Large intestine (tissue), 3 donors: ENCODE measurements around the gene FBXW4. TPM values are rescaled to one million over a fixed set of nuclear protein-coding genes. Genes with fewer than 3 reads are reported as not detected.

ENCODE experiments used
- DNase-seq, 2 donors: peaks; one replicate each; pipeline versions ENCODE4 v3.0.0 to v3.0.0-alpha.2; 2013
- H3K27ac ChIP-seq: one replicate; pipeline ENCODE4 v1.5.1; 2013; ENCODE audit warnings: low read length
- H3K27me3 ChIP-seq: 2 replicates; pipeline ENCODE4 v1.6.1; 2013; ENCODE audit warnings: low read length; ENCODE audit not compliant: control insufficient read depth, insufficient read depth
- H3K36me3 ChIP-seq: 2 replicates; pipeline ENCODE4 v1.6.1; 2013; ENCODE audit warnings: low read length; ENCODE audit not compliant: control insufficient read depth, insufficient read depth
- H3K4me1 ChIP-seq: one replicate; pipeline ENCODE4 v1.6.1; 2013; ENCODE audit warnings: low read length; ENCODE audit not compliant: control insufficient read depth, insufficient read depth
- H3K4me3 ChIP-seq: one replicate; pipeline ENCODE4 v1.5.1; 2013; ENCODE audit warnings: low read length
- H3K9me3 ChIP-seq: one replicate; pipeline ENCODE4 v1.6.1; 2013; ENCODE audit warnings: mild to moderate bottlenecking, low read depth, low read length, moderate library complexity; ENCODE audit not compliant: control insufficient read depth
- WGBS: methylation state at CpG from one replicate; pipeline ENCODE4 v1.1.5; 2013; ENCODE audit warnings: low lambda C conversion rate; ENCODE audit not compliant: insufficient coverage; 5-methylcytosine and 5-hydroxymethylcytosine counted together
- polyA plus RNA-seq: library from polyadenylated mRNA; unstranded; fragments of 120-200 nt; gene quantifications from one replicate; pipeline ENCODE4 v1.2.1, GENCODE V29; 2013

FBXW4 gene
- polyA plus RNA-seq, 1 donor, result 45.7 TPM

DNA sequence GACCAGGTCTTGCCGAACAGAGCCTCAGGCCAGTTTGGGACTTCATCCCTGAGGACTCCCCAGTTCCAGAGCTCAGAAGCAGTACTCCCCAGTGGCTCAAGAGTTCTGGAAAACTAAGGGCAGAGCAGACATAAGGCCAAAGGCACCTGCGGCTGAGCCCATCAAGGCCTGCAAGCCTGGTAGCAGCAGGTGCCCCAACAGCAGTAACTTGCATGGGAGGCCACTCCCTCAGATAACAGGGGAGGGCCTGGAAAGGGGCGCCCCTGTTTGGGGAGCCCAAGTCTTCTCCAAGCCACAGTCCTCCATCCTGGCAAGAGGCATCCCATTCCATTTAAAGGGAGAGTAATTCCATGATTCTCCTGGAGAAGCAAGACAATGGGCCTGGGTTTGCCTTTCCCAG, 119.9 kb downstream of the FBXW4 start:
- DNase-seq, result no peak
- peaks cover 8% of the 10 kb centered on the region for H3K27me3 ChIP-seq
- H3K4me3 ChIP-seq, result no peak overlapping the region
- H3K36me3 ChIP-seq, result peaks cover 30% of the 10 kb centered on the region
- peaks cover 4% of the 10 kb centered on the region for H3K9me3 ChIP-seq
- no peak overlapping the region for H3K27ac ChIP-seq
- H3K4me1 ChIP-seq, result peaks cover 9% of the 10 kb centered on the region
- WGBS, result no CpG with 5 or more reads among the region's 3 CpGs

DNA sequence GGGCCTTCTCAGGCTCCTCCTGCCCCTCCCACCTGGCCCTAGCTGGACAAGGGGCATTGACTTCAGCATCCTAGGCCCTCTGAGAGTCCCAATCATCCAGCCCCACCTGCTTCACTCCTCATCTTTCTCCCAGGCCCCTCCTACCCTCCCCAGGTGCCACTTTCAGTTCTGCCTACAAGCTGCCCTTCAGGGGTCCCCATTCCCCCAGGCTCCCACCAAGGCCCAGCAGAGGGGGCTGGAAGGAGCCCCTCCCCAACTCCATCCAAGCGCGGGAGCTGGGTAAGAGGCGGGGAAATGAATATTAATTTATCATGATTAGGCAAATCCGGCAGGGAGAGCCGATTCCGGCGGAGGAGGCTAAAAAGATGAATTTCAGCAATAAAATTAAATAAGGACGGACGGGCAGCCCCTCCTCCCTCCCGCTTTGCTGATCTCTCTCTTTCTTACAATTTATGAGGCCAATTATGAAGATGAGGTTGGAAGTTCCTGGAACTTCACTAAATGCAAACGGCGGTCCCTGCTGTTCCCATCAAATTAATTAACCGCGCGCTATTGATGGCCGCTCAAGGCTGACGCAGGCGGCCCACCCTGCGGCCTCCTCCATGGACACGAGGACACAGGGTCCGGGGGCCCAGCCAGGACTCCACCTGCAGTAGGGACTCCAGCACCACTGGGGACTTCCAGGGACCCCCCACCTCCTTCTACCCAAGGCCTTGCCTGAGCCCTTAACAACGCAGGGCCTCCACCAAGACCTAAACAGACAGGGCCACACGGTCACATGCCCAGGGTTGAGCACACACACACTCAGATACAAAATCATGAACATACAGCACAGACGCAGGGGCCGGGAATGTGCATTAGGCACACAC, 120.9 kb downstream of the FBXW4 start:
- peaks cover 4% of the 10 kb centered on the region for H3K9me3 ChIP-seq
- peaks cover 20% of the 10 kb centered on the region for H3K36me3 ChIP-seq
- H3K27ac ChIP-seq, result no peak overlapping the region
- peaks cover 17% of the 10 kb centered on the region for H3K4me1 ChIP-seq
- no peak overlapping the region for H3K4me3 ChIP-seq
- H3K27me3 ChIP-seq, result peaks cover 18% of the 10 kb centered on the region
- DNase-seq, result no peak
- 67% methylated on average over 2 of the region's 25 CpGs for WGBS

DNA sequence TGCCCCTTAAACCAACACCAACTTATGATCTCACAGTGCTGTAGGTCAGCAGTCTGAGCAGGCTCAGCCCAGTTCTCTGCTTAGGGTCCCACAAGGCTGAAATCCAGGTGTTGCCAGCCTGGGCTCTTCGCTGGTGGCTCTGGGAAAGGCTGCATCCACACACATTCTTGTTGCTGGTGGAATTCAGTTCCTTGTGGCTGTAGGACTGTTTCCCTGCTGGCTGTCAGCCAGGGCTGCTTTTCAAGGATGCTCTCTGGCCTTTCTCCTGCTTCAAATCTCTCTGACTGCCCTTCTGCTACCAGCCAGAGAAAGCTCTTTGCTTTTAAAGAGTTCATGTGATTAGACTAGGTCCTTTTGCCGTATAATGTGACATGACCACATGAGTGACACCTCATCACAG, 122.2 kb downstream of the FBXW4 start:
- peaks cover 8% of the 10 kb centered on the region for H3K36me3 ChIP-seq
- no peak overlapping the region for H3K4me3 ChIP-seq
- H3K9me3 ChIP-seq, result peaks cover 4% of the 10 kb centered on the region
- H3K27me3 ChIP-seq, result peaks cover 31% of the 10 kb centered on the region
- no CpG with 5 or more reads among the region's 2 CpGs for WGBS
- peaks cover 17% of the 10 kb centered on the region for H3K4me1 ChIP-seq
- DNase-seq, result no peak
- H3K27ac ChIP-seq, result no peak overlapping the region

DNA sequence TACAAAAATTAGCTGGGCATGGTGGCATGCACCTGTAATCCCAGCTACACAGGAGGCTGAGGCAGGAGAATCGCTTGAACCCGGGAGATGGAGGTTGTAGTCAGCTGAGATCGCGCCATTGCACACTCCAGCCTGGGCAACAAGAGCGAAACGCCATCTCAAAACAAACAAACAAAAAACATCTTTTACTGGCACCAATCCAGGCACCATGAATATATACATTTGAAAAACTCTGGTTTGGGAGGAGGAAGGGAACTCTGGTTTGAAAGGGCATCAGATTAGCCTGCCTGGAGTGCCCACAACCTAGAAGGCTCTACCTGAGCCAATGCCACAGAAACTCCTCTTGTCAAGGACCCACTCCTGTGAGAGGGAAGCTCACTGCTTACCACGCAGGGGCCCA, 122.8 kb downstream of the FBXW4 start:
- Histone ChIP-seq H3K27ac (no peak overlapping the region), H3K27me3 (peaks cover 37% of the 10 kb centered on the region), H3K4me1 (peaks cover 17% of the 10 kb centered on the region), H3K9me3 (peaks cover 4% of the 10 kb centered on the region), H3K36me3 (peaks cover 2% of the 10 kb centered on the region), H3K4me3 (no peak overlapping the region)
- WGBS, result 90% methylated on average over 2 of the region's 7 CpGs
- no peak for DNase-seq

DNA sequence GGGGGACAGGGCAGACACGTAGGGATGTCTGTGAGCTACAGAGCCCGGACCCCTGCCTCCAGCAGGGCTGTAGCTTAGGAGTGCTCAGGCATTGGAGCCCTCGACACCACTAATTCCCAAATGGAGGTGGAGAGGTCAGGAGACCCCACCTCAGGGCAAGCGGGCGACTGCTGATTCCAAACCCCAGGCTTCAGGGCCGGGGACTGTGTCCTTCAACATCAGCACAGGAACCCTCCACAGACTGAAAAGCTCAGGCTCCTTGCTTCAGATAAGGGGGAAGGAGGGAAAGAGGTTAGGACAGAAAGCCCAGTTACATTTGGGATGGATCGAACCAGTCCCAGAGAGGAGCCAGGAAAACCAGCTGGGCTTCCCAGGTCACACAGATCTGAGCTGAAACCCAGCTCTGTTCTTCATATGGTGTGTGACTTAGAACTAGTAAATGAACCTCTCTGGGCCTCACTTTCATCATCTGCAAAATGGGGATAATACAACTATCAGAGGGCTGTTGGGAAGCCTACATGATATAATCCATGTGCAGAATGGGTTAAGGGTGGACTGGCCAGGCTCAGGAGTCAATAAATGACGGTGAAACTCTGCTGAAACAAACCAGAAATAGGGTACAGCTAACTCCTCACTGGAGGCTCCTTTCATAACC, 123.6 kb downstream of the FBXW4 start:
- Histone ChIP-seq H3K4me3 (no peak overlapping the region), H3K4me1 (peaks cover 17% of the 10 kb centered on the region), H3K36me3 (no peaks in the 10 kb centered on the region), H3K27me3 (peaks cover 44% of the 10 kb centered on the region), H3K9me3 (peaks cover 4% of the 10 kb centered on the region), H3K27ac (no peak overlapping the region)
- no CpG with 5 or more reads among the region's 8 CpGs for WGBS
- no peak for DNase-seq

DNA sequence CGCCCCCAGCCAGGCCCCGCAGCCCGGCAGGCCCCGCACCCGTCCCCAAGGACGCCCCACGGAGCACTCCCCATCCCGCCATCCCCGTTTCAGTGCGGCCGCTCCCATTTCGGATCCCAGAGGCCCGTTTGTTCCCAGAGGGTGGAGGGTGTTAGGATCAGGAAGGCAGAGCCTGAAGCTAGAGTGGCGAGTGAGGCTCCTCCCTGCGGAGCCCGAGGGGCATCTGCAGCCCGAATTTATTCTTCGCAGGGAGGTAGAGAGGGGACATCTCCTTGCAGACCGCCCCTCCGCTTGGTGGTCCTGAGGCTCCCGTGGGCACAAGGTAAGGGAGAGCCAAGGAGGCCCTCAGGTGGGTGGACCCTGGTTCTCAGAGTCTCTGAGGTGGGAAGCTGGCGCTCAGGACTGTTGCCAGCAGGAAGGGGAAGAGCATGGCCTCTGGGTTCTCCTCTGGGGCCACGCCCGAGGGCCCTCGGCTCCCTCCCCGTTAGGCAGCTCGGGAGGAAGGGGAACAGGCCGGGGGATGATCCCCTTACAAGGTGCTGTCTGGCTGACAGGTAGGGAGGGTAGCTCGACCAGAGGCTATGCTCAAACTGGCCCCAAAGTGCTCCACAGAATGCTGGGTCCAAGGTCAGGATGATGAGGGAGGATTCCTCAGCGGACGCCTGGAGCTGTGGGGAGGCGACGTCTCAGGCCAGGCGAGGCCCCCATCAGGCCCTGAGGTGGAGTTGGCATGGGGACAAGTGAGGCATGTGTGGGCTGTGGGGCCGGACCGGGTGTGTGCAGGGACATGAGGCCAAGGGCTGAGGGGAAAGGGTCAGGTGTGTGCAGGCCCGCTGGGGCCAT, 124.3 kb downstream of the FBXW4 start:
- Histone ChIP-seq H3K27ac (no peak overlapping the region), H3K27me3 (peaks cover 52% of the 10 kb centered on the region), H3K36me3 (no peaks in the 10 kb centered on the region), H3K9me3 (peaks cover 4% of the 10 kb centered on the region), H3K4me1 (peaks cover 17% of the 10 kb centered on the region), H3K4me3 (peak overlapping the region; percentile 61)
- DNase-seq, result no peak
- WGBS, result no CpG with 5 or more reads among the region's 37 CpGs

DNA sequence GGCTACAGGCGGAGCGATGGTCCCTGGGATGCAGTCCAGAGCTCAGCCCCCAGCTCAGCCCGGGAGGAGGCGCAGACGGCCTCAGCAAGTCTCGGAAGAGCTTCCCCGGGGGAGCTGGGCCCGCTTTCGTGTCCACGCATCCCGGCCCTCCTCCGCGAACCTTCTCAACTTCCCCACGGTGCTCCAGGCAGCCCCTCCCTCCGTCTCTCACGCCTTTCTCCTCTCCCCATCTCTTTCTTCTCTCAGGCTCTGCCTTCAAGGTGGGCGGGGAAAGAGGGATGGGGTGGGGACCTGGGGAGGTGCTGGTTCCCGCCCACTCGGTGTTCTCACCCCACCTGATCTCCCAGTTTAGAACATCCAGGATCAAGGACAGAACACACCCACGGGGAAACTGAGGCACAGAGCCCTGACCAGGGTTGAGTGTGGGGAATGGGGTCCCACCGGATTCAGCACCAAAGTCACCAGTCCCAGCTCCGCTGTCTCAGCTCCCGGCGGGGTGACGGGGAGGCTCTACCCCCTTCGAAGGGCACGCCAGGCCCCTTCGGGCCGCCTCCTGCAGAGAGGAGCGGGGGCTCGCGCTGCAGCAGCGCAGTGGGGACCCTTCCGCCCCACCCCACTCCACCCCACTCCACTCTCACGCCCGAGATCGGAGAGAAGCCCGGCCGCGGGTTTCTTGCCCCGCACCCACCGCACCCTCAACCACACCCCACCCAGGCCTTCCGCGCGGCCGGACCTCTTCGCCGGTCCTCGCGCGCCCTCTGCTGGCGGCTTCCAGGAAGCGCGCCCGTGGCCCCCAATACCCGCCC, 125.1 kb downstream of the FBXW4 start:
- DNase-seq, result peak; percentile 64 to 70
- Histone ChIP-seq H3K4me3 (peak overlapping the region; percentile 61), H3K4me1 (peaks cover 17% of the 10 kb centered on the region), H3K9me3 (peaks cover 4% of the 10 kb centered on the region), H3K36me3 (no peaks in the 10 kb centered on the region), H3K27ac (no peak overlapping the region), H3K27me3 (peaks cover 60% of the 10 kb centered on the region)
- 20% methylated on average over 1 of the region's 56 CpGs for WGBS

DNA sequence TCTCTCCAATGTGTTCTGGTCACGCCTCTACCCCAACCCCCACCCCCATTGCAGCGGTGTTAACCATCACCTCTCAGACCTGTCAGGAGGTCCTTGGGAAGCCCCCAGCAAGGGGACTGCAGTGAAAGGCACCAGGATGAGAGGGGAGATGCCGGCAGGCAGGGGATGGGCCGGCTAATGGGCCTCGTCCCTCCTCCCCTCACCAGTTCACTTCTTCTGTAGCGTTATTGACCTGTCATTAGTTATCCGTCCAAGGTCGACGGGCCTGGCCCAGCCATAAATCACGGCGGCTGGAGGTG, 125.7 kb downstream of the FBXW4 start:
- Histone ChIP-seq H3K36me3 (no peaks in the 10 kb centered on the region), H3K4me3 (peak overlapping the region; percentile 61)
- DNase-seq, result no peak

DNA sequence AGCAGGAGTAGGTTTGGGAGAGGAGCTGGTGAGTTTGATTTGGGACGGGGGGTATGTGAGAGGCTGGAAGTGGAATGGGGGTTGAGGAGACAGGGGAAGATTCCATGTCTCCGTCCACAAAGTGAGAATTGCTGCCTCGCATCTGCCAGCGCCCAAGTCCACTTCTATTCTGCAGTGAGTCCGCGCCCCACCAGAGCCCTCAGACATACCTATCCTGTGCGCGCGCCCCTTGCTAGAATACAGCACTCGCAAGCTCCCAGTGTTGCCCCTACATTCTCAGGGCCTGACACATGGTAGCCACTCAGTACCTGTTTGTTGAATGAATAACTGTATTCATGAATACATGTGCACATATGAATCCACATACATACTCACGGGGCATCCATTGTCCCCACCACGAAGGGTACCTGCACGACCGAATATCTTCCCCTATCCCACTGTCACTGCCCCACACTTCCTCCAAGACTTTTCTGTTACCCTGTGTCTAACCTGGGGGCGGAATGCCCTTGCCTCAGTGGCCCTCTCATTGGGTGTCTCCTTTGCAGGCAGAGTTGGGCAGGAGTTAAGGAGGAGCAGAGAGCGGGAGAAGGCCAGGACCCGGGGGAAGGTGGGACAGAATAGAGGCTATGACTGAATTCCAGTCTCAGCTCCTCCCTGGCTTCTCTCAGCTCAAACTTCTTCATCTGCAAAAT, 126.8 kb downstream of the FBXW4 start:
- no peak for DNase-seq
- WGBS, result no CpG with 5 or more reads among the region's 17 CpGs
- H3K9me3 ChIP-seq, result peaks cover 4% of the 10 kb centered on the region
- H3K27me3 ChIP-seq, result peaks cover 70% of the 10 kb centered on the region
- H3K4me3 ChIP-seq, result no peak overlapping the region
- no peaks in the 10 kb centered on the region for H3K36me3 ChIP-seq
- H3K27ac ChIP-seq, result no peak overlapping the region
- H3K4me1 ChIP-seq, result peaks cover 17% of the 10 kb centered on the region

More for the DNA sequence above, 125.7 kb downstream of the FBXW4 start:
- Histone ChIP-seq H3K27me3 (peaks cover 66% of the 10 kb centered on the region), H3K9me3 (peaks cover 4% of the 10 kb centered on the region), H3K4me1 (peaks cover 17% of the 10 kb centered on the region), H3K27ac (no peak overlapping the region)
- WGBS, result 0% methylated on average over 3 of the region's 11 CpGs
